Measurements from ENCODE around the gene TIMM22. TPM values are rescaled to one million over a fixed set of nuclear protein-coding genes. Genes with fewer than 3 reads are reported as not detected.

The TIMM22 gene
- polyA plus RNA-seq, 3 donors: 3.2 to 13.6 (median 13.1) TPM

DNA sequence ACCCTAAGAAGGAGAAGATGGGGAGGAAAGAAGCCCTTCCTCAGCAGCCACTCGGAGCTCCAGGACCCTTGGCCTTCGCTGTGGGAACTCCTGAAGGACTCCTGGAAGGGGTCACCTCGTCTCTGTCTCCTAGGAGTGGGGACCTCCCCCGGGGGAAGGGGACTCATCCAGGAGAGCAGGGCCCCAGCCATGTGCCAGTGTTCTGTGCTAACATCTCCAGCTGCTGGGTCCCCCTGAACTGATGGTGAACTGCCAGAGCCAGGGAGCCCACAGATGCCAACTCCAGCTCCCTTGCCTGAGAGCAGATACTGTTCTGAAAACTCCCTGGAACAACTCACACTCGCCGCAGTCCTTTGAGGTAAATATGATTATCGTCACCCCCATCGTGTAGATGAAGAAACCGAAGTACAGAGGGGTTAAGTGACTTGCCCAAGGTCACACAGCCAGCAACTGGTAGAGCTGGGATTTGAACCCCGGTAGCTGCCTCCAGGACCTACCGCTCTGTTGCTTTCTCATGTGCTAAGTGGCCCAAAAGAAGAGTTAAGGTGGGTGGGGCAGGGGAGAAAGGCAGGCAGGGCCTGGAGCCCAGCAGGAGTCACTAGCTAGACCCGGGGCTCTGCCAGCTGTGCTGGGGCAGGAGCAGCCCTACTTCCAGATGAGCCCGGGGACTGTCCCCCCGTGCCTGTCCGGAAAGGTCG is 10.5 kb downstream of the TIMM22 start:
- Mint-ChIP-seq H3K36me3 (peaks cover 71 to 91% of the 10 kb centered on the region in 2 donors), H3K9me3 (no peaks in the 10 kb centered on the region), H3K4me3 (no peak overlapping the region), H3K27ac (peak overlapping the region in 2 of 7 donors; percentile 33 to 66), H3K27me3 (ENCODE audit: low read depth in 3 of 3) (peaks cover 0 to 2% (median 0%) of the 10 kb centered on the region in 3 donors), H3K4me1 (no peaks in the 10 kb centered on the region)
- Histone ChIP-seq H2AFZ (ENCODE audit: insufficient read depth, low read depth, low read length, poor library complexity, severe bottlenecking) (no peak overlapping the region), H3K4me1 (ENCODE audit: control insufficient read depth in 1 of 2, insufficient read depth in 2 of 2, low read length in 2 of 2) (no peaks in the 10 kb centered on the region), H3K36me3 (replicated peaks in 1 of 2; ENCODE audit: control insufficient read depth in 1 of 2, insufficient read depth in 2 of 2, low read length in 2 of 2) (peaks cover 92 to 99% of the 10 kb centered on the region in 2 donors), H3K9ac (ENCODE audit: insufficient read depth, low read length, poor library complexity, severe bottlenecking) (no peak overlapping the region), H3K4me2 (replicated peaks; ENCODE audit: extremely low read depth, low read length, poor library complexity, severe bottlenecking) (no peak overlapping the region), H3K79me2 (ENCODE audit: insufficient read depth, low read length) (no peaks in the 10 kb centered on the region), H3K27ac (ENCODE audit: low read depth in 1 of 2, low read length in 2 of 2) (no peak overlapping the region), H3K9me3 (replicated peaks in 1 of 2; ENCODE audit: control insufficient read depth in 1 of 2, insufficient read depth in 1 of 2, low read length in 2 of 2) (no peaks in the 10 kb centered on the region), H4K20me1 (ENCODE audit: insufficient read depth, low read length) (peaks cover 92% of the 10 kb centered on the region), H3K4me3 (replicated peaks in 1 of 3; ENCODE audit: low read depth in 2 of 3, low read length in 3 of 3) (no peak overlapping the region), H3K27me3 (ENCODE audit: control insufficient read depth in 2 of 2, insufficient read depth in 2 of 2, low read length in 2 of 2) (no peaks in the 10 kb centered on the region)
- 97% methylated on average over 14 of the region's 16 CpGs for WGBS (ENCODE audit: insufficient coverage)
- TF ChIP-seq, protein P1, sequence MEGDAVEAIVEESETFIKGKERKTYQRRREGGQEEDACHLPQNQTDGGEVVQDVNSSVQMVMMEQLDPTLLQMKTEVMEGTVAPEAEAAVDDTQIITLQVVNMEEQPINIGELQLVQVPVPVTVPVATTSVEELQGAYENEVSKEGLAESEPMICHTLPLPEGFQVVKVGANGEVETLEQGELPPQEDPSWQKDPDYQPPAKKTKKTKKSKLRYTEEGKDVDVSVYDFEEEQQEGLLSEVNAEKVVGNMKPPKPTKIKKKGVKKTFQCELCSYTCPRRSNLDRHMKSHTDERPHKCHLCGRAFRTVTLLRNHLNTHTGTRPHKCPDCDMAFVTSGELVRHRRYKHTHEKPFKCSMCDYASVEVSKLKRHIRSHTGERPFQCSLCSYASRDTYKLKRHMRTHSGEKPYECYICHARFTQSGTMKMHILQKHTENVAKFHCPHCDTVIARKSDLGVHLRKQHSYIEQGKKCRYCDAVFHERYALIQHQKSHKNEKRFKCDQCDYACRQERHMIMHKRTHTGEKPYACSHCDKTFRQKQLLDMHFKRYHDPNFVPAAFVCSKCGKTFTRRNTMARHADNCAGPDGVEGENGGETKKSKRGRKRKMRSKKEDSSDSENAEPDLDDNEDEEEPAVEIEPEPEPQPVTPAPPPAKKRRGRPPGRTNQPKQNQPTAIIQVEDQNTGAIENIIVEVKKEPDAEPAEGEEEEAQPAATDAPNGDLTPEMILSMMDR (IDR thresholded peaks at IDR 0.05): no peak
- intact Hi-C loops (cut with micrococcal nuclease): loop anchor here in 1 of 2 donors (10.0 kb wide), 1 partner anchor 47 kb away; no protein-coding TSS in a partner anchor
- no peak for DNase-seq

DNA sequence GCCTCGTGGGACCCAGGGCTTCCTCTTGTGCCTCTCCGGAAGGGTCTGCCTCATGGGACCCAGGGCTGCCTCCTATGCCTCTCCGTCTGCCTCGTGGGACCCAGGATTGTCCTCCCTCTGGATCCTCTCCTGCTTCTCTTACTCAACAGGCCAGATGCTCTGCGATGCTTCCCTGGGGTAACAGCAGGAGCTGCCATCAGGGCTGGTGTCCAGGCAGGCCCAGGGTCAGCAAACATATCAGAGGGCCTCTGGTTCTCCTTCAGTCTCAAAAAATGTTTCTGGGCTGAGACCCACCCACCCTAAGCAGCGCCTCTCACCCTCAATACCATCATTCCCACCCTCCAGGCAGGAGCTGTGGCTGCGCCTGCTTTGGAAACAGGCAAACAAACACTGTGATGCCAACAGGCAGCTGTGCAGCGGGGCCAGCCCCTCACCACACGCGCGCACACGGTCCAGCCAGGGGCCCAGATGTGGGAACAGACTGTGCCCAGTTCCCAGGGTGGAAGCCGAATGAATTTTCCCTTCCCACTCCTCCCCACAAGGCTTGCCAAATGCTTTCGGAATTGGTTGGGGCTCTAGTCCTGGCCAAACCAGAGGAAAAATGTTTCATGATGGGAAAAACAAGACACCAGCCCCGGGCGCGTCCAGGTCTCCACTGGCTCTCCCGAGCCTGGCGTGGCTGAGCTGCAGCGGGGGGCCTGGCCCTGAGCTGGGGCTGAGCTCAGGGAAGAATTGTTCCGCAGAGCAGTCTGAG is 11.3 kb downstream of the TIMM22 start:
- Histone ChIP-seq H3K27ac (ENCODE audit: low read depth in 1 of 2, low read length in 2 of 2) (no peak overlapping the region), H2AFZ (ENCODE audit: insufficient read depth, low read depth, low read length, poor library complexity, severe bottlenecking) (no peak overlapping the region), H3K36me3 (replicated peaks in 1 of 2; ENCODE audit: control insufficient read depth in 1 of 2, insufficient read depth in 2 of 2, low read length in 2 of 2) (peaks cover 91 to 99% of the 10 kb centered on the region in 2 donors), H3K79me2 (ENCODE audit: insufficient read depth, low read length) (no peaks in the 10 kb centered on the region), H3K4me3 (replicated peaks in 1 of 3; ENCODE audit: low read depth in 2 of 3, low read length in 3 of 3) (no peak overlapping the region), H3K9me3 (replicated peaks in 1 of 2; ENCODE audit: control insufficient read depth in 1 of 2, insufficient read depth in 1 of 2, low read length in 2 of 2) (no peaks in the 10 kb centered on the region), H3K27me3 (ENCODE audit: control insufficient read depth in 2 of 2, insufficient read depth in 2 of 2, low read length in 2 of 2) (no peaks in the 10 kb centered on the region), H3K4me1 (ENCODE audit: control insufficient read depth in 1 of 2, insufficient read depth in 2 of 2, low read length in 2 of 2) (no peaks in the 10 kb centered on the region), H3K4me2 (replicated peaks; ENCODE audit: extremely low read depth, low read length, poor library complexity, severe bottlenecking) (no peak overlapping the region), H4K20me1 (ENCODE audit: insufficient read depth, low read length) (peaks cover 92% of the 10 kb centered on the region), H3K9ac (ENCODE audit: insufficient read depth, low read length, poor library complexity, severe bottlenecking) (no peak overlapping the region)
- H3K27me3 Mint-ChIP-seq (ENCODE audit: low read depth in 3 of 3): peaks cover 0 to 2% (median 0%) of the 10 kb centered on the region in 3 donors
- H3K27ac Mint-ChIP-seq: no peak overlapping the region
- DNase-seq: no peak
- TF ChIP-seq, protein P1 (IDR thresholded peaks at IDR 0.05): no peak
- 94% methylated on average over 18 of the region's 21 CpGs for WGBS (ENCODE audit: insufficient coverage)
- H3K36me3 Mint-ChIP-seq: peaks cover 68 to 91% of the 10 kb centered on the region in 2 donors
- no peaks in the 10 kb centered on the region for H3K4me1 Mint-ChIP-seq
- H3K9me3 Mint-ChIP-seq: no peaks in the 10 kb centered on the region
- intact Hi-C loops (cut with micrococcal nuclease): loop anchor here in 1 of 2 donors (10.0 kb wide), 1 partner anchor 47 kb away; no protein-coding TSS in a partner anchor
- H3K4me3 Mint-ChIP-seq: no peak overlapping the region
